Activated naive CD8-positive, alpha-beta T cell treated with anti-CD3 and anti-CD28 coated beads, Interleukin-2, amount 10 ng/mL, durations not matched to agents 7 days and 5 days (primary cell): Measurements from ENCODE around the gene BACH1. TPM values are rescaled to one million over a fixed set of nuclear protein-coding genes. Genes with fewer than 3 reads are reported as not detected.
"Not testable (repeated sequence)": the region's sequence is repeated elsewhere in the genome, so short reads cannot be mapped to it uniquely, and the experiment has no call there.

Source experiments
- ATAC-seq: fragments of 150-1000 bp; cut with Tn5 transposase; one replicate; pipeline ENCODE4 v1.10.0; 2021; ENCODE audit warnings: low read depth, moderate library complexity
- POLR2A ChIA-PET: fragments of 350-600 bp; sonication (Branson Sonifier 250); formaldehyde crosslinking; loops from one replicate; lab custom pipeline; 2021; ENCODE audit warnings: antibody characterized with exemption; lab: Charles Lee
- DNase-seq: peaks from one replicate; pipeline ENCODE4 v3.0.0; 2021
- H3K27ac Mint-ChIP-seq: one replicate; pipeline ENCODE4 v1.8.0; 2022; ENCODE audit warnings: mild to moderate bottlenecking, mixed read lengths
- H3K27me3 Mint-ChIP-seq: one replicate; pipeline ENCODE4 v1.8.0; 2022; ENCODE audit warnings: mild to moderate bottlenecking, moderate library complexity, mixed read lengths
- H3K36me3 Mint-ChIP-seq: one replicate; pipeline ENCODE4 v1.8.0; 2021; ENCODE audit warnings: mild to moderate bottlenecking, mixed read lengths
- H3K4me1 Mint-ChIP-seq: one replicate; pipeline ENCODE4 v1.8.0; 2021; ENCODE audit warnings: mixed read lengths
- H3K4me3 Mint-ChIP-seq: one replicate; pipeline ENCODE4 v1.8.0; 2022; ENCODE audit warnings: mild to moderate bottlenecking, moderate library complexity, mixed read lengths
- H3K9me3 Mint-ChIP-seq: one replicate; pipeline ENCODE4 v1.8.0; 2021; ENCODE audit warnings: mixed read lengths
- total RNA-seq, 2 experiments: library from RNA; stranded (reverse); gene quantifications; one replicate each; pipeline ENCODE4 v1.2.3, GENCODE V29; 2021

BACH1 gene
- total RNA-seq, 2 experiments from 2014 or later: 33.2 to 35.0 TPM

DNA sequence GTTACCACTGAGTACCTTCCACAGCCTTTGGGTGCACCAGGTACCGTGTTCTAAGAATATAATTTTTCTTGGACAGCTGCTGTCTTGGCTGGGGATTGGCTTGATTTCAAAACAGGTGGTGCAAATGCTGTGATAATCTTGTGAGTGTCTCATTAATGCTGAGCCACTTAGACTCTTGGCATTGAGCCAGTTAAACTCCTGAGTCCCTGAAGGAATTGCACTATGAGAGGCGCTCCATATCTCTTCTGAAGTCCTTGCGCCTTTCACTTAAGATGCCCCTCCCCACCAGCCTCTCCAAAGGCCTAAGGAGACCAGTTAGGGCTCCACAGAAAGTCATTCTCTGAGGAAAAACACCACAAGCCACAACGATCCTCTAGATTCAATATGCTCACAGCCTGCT lies 51.0 kb downstream of the BACH1 start:
- Mint-ChIP-seq H3K4me1 (peaks cover 11% of the 10 kb centered on the region), H3K36me3 (peaks cover 25% of the 10 kb centered on the region), H3K27ac (no peak overlapping the region), H3K27me3 (no peaks in the 10 kb centered on the region), H3K4me3 (no peak overlapping the region), H3K9me3 (peaks cover 10% of the 10 kb centered on the region)
- DNase-seq: no peak
- no peak for ATAC-seq
- POLR2A ChIA-PET: no interaction called here

DNA sequence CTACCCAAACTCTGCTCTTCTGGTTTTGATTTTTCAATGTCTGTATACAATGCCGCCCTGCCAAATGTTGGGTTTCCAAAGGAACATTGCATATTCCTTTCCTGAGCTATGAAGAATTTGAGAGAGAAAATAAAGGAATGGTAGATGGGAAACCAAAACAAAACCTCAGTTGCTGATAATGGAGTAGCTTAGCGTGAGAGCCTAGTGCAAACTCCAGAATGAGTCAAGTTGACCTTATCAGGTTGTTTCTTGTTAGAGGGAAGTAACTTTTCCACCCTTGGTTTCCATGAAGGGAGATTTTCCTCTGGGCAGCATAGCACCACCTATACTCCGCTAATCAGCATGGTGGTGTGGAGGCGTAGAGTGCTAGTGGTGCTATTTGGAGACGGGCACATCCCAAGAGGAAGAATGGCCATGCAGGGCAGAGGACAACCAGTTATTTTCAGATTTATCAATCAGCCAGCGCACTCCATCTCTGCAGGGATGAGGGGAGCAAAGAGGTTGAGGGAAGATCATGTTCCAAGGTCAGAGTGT lies 51.6 kb downstream of the BACH1 start:
- Mint-ChIP-seq H3K4me3 (no peak overlapping the region), H3K27me3 (no peaks in the 10 kb centered on the region), H3K36me3 (peaks cover 26% of the 10 kb centered on the region), H3K4me1 (peaks cover 11% of the 10 kb centered on the region), H3K9me3 (peaks cover 11% of the 10 kb centered on the region), H3K27ac (no peak overlapping the region)
- ATAC-seq (no peak), DNase-seq (no peak)
- POLR2A ChIA-PET: no interaction called here

DNA sequence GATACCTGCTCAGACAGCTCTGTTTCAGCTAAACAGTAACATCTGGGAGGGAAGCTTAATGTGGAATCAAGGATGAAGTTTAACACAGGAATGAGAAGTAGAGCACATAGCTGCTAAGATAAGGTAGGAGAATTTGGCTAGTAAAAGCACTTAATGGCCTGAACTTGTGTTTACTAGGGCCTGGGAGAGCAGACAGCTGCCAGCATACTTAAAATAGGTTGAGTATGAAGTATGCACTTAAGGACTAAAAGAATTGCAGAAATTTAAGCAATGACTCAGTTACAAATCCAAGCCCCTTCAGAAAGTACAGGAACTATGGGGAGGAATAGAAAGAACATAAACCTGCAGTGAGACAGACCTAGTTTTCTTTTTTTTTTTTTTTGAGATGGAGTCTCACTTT lies 53.0 kb downstream of the BACH1 start:
- Mint-ChIP-seq H3K4me1 (peaks cover 11% of the 10 kb centered on the region), H3K27ac (no peak overlapping the region), H3K4me3 (no peak overlapping the region), H3K9me3 (peaks cover 13% of the 10 kb centered on the region), H3K27me3 (no peaks in the 10 kb centered on the region), H3K36me3 (peaks cover 29% of the 10 kb centered on the region)
- ATAC-seq (no peak), DNase-seq (no peak)
- POLR2A ChIA-PET: no interaction called here

- ATAC-seq, H3K4me1 Mint-ChIP-seq, H3K27me3 Mint-ChIP-seq, POLR2A ChIA-PET, H3K4me3 Mint-ChIP-seq, H3K27ac Mint-ChIP-seq, DNase-seq: not testable (repeated sequence)
- Mint-ChIP-seq H3K9me3 (peaks cover 13% of the 10 kb centered on the region), H3K36me3 (peaks cover 37% of the 10 kb centered on the region)
Measured at GRCh38 chr21:29355043-29355710, 56.5 kb downstream of the BACH1 start.

DNA sequence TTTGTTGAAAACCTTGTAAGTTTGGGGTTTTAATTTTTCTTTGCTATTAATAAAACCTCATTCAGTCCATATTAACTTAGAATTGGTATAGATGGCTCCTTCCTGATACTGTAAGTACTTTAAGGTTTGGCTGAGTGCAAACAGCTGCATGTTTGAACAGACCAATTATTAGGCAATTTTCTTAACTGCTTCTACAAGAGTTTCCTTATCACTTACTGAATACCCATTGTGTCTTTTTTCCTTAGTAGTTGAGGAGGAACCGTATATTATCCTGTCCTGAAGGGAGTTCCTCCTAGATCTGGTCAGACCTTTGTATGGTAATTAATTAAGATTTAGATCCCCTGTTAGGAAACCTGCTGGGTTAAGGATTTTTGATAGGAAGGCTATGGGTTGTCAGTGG lies 57.6 kb downstream of the BACH1 start:
- H3K27me3 Mint-ChIP-seq, ATAC-seq, H3K4me3 Mint-ChIP-seq, DNase-seq, POLR2A ChIA-PET, H3K4me1 Mint-ChIP-seq, H3K27ac Mint-ChIP-seq: not testable (repeated sequence)
- H3K9me3 Mint-ChIP-seq: peaks cover 13% of the 10 kb centered on the region
- peaks cover 37% of the 10 kb centered on the region for H3K36me3 Mint-ChIP-seq

GRCh38 chr21:29356810-29357209 lies 58.1 kb downstream of the BACH1 start:
- ATAC-seq, H3K27me3 Mint-ChIP-seq, H3K4me3 Mint-ChIP-seq, H3K4me1 Mint-ChIP-seq, DNase-seq, H3K27ac Mint-ChIP-seq: not testable (repeated sequence)
- POLR2A ChIA-PET: interaction anchor here (1.2 kb wide), 1 partner anchor 13 kb away, joined by 3 read pairs; no protein-coding TSS in a partner anchor
- H3K9me3 Mint-ChIP-seq: peaks cover 13% of the 10 kb centered on the region
- peaks cover 33% of the 10 kb centered on the region for H3K36me3 Mint-ChIP-seq

DNA sequence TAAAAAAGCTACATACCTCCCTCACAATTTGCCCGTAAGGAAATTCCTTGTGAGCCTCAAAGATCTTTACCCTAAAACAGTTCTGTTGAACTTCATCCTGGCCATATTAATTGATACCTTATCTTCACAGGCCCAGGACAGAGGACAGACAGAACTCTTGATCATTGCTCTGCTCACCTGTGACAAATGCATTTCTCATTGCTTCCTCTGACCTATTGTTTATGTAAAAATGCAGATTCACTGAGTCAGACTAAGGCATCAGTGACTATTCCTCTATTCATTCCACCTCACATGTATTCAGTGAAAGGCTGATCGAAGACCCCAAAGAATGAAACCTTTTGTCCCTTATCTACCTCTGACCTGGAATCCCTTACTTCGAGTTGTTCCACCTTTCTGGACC lies 61.0 kb downstream of the BACH1 start:
- ATAC-seq (no peak), DNase-seq (no peak)
- peaks cover 3% of the 10 kb centered on the region for H3K9me3 Mint-ChIP-seq
- peaks cover 19% of the 10 kb centered on the region for H3K36me3 Mint-ChIP-seq
- H3K4me3 Mint-ChIP-seq: no peak overlapping the region
- POLR2A ChIA-PET: no interaction called here
- H3K27me3 Mint-ChIP-seq: no peaks in the 10 kb centered on the region
- H3K27ac Mint-ChIP-seq: no peak overlapping the region
- peaks cover 6% of the 10 kb centered on the region for H3K4me1 Mint-ChIP-seq

DNA sequence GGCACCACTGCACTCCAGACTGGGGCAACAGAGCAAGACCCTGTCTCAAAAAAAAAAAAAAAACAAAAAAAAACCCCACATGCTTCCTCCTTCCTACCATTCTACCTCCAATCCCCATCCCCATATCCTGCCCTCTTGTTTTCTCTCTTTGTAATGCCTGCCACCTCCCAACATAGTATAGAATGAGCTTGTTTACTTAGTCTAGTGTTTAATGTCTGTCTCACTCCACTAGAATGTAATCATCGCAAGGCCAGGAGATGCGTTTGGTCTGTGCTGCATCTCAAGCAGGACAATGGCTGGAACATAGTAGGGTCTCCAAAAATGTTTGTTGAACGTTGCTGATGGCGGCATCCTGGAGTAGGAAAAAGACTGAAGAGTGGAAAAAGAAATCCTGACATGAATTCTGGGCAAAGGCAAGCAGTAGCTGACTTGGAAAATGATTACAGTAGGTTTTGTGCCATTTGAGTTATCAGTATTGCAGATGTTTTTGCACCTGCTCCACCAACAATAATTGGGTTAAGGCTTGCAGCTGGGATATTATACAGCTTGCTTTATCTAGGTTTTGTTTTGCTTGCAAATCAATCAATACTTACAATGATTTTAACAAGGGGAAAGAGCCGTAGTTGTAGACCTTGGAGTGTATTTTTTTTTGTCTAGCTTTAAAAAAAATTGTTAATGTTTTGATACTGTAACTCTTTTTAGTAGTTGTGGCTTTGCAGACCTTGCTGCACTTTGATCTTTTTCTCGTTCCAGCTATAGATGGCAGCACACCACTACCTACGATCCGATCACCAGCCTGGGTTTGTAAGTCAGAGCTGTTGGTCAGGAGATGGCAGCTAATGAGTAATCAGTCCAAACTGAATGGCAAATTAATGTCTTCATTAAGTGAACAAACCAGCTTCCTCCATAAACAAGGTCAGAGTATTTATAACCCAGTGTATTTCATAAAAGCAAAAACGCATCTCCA lies 62.4 kb downstream of the BACH1 start:
- Mint-ChIP-seq H3K27me3 (no peaks in the 10 kb centered on the region), H3K4me1 (peaks cover 6% of the 10 kb centered on the region), H3K27ac (no peak overlapping the region), H3K4me3 (no peak overlapping the region), H3K36me3 (peaks cover 15% of the 10 kb centered on the region), H3K9me3 (no peaks in the 10 kb centered on the region)
- no peak for DNase-seq
- POLR2A ChIA-PET: no interaction called here
- no peak for ATAC-seq

- POLR2A ChIA-PET: no interaction called here
- H3K9me3 Mint-ChIP-seq: no peaks in the 10 kb centered on the region
- peaks cover 6% of the 10 kb centered on the region for H3K4me1 Mint-ChIP-seq
- ATAC-seq (no peak), DNase-seq (no peak)
- no peak overlapping the region for H3K27ac Mint-ChIP-seq
- no peak overlapping the region for H3K4me3 Mint-ChIP-seq
- H3K27me3 Mint-ChIP-seq: no peaks in the 10 kb centered on the region
- peaks cover 10% of the 10 kb centered on the region for H3K36me3 Mint-ChIP-seq
Measured at GRCh38 chr21:29362758-29363157, 64.0 kb downstream of the BACH1 start.

DNA sequence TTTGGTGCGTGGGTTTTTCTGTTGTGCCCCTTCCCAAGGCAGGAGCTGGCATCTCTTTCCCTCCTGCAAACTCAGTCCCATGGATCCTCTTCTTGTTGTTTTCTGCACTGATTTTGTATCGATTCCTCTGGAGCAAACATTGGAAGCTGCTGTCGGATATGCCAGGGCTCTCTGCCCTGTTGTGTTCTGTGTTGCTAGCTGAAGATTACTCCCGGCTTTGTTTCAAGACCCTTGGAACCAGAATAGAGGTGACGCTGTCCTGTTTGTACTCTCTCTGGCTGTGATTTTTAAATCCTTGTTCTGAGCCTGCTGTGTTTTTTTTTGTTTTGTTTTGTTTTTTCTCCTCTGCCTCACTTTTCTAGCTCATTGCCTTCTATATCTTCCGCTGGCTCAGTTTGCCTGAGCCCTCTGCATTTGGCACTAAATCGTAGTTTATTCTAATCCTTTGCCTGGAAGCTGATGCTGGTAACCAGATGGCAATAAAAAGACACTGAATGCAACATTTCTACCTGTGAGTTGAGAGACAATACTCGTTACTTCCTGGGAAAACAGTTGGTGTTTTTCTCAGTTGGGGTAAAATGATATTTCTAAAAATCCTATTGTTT lies 67.0 kb downstream of the BACH1 start:
- Mint-ChIP-seq H3K36me3 (peaks cover 7% of the 10 kb centered on the region), H3K4me1 (peaks cover 3% of the 10 kb centered on the region), H3K9me3 (no peaks in the 10 kb centered on the region), H3K4me3 (no peak overlapping the region), H3K27ac (no peak overlapping the region), H3K27me3 (no peaks in the 10 kb centered on the region)
- no peak for ATAC-seq
- DNase-seq: no peak
- POLR2A ChIA-PET: no interaction called here

GRCh38 chr21:29366532-29366931 lies 67.8 kb downstream of the BACH1 start:
- no peaks in the 10 kb centered on the region for H3K27me3 Mint-ChIP-seq
- no peak for ATAC-seq
- DNase-seq: no peak
- no peaks in the 10 kb centered on the region for H3K4me1 Mint-ChIP-seq
- H3K36me3 Mint-ChIP-seq: peaks cover 7% of the 10 kb centered on the region
- H3K9me3 Mint-ChIP-seq: no peaks in the 10 kb centered on the region
- no peak overlapping the region for H3K27ac Mint-ChIP-seq
- POLR2A ChIA-PET: no interaction called here
- no peak overlapping the region for H3K4me3 Mint-ChIP-seq

DNA sequence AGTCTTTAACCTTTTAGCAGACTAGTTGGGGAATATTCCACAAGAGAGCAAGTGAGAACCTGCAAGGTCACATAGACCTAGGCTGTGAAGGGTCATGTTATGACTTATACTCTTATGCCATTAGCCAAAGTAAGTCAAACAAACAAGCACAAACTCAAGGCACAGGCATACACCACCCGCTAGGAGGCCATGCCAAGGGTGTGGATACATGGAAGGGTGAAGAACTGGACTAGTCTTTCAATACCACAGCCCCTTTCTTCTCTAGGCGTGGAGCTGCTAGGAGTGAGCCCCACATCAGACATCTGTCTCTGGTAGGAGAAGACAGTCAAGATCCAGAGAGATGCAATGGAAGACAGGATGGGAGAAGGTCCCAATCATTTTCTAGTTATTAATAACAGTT lies 68.6 kb downstream of the BACH1 start:
- H3K9me3 Mint-ChIP-seq: no peaks in the 10 kb centered on the region
- no peaks in the 10 kb centered on the region for H3K27me3 Mint-ChIP-seq
- no peaks in the 10 kb centered on the region for H3K4me1 Mint-ChIP-seq
- DNase-seq: no peak
- no peak for ATAC-seq
- H3K27ac Mint-ChIP-seq: no peak overlapping the region
- H3K36me3 Mint-ChIP-seq: peaks cover 7% of the 10 kb centered on the region
- POLR2A ChIA-PET: no interaction called here
- no peak overlapping the region for H3K4me3 Mint-ChIP-seq

GRCh38 chr21:29368906-29369305 lies 70.2 kb downstream of the BACH1 start:
- Mint-ChIP-seq H3K4me3 (no peak overlapping the region), H3K4me1 (no peaks in the 10 kb centered on the region), H3K27me3 (no peaks in the 10 kb centered on the region), H3K36me3 (peaks cover under 1% of the 10 kb centered on the region), H3K27ac (no peak overlapping the region), H3K9me3 (no peaks in the 10 kb centered on the region)
- DNase-seq: no peak
- POLR2A ChIA-PET: no interaction called here
- ATAC-seq: no peak
